Calu3 (cell line): ENCODE results near the gene SOCS3. TPM values are rescaled to one million over a fixed set of nuclear protein-coding genes. Genes with fewer than 3 reads are reported as not detected.

Experiments
- BruUV-seq: library from RNA; stranded (reverse); fragments of 400-500 nt; replicated peaks from 2 replicates; lab custom pipeline; 2021; lab: Mats Ljungman, UMichigan
- CTCF ChIA-PET: fragments of 300-600 bp; sonication (Branson Sonifier 250); formaldehyde crosslinking; loops from one replicate; lab custom pipeline; 2022; ENCODE audit warnings: antibody characterized with exemption; lab: Charles Lee
- DNase-seq: peaks from one replicate; pipeline ENCODE4 v3.0.0; 2022
- H3K27ac Mint-ChIP-seq: one replicate; pipeline ENCODE4 v1.8.0; 2022; ENCODE audit warnings: mixed read lengths; ENCODE audit not compliant: unreplicated experiment
- H3K27me3 Mint-ChIP-seq: one replicate; pipeline ENCODE4 v1.8.0; 2022; ENCODE audit warnings: mixed read lengths; ENCODE audit not compliant: unreplicated experiment
- H3K36me3 Mint-ChIP-seq: one replicate; pipeline ENCODE4 v1.8.0; 2022; ENCODE audit warnings: mild to moderate bottlenecking, moderate library complexity, mixed read lengths; ENCODE audit not compliant: insufficient read depth, unreplicated experiment
- H3K4me1 Mint-ChIP-seq: one replicate; pipeline ENCODE4 v1.8.0; 2022; ENCODE audit warnings: mild to moderate bottlenecking, low read depth, mixed read lengths; ENCODE audit not compliant: unreplicated experiment
- H3K4me3 Mint-ChIP-seq: one replicate; pipeline ENCODE4 v1.8.0; 2022; ENCODE audit warnings: mild to moderate bottlenecking, low read depth, moderate library complexity, mixed read lengths; ENCODE audit not compliant: unreplicated experiment
- H3K9me3 Mint-ChIP-seq: one replicate; pipeline ENCODE4 v1.8.0; 2022; ENCODE audit warnings: low read depth, mixed read lengths; ENCODE audit not compliant: unreplicated experiment
- intact Hi-C: fragments of 100-400 bp; cut with micrococcal nuclease; formaldehyde crosslinking; loops from one replicate; pipeline ENCODE4 v1.10.0; 2022; ENCODE audit not compliant: unreplicated experiment
- total RNA-seq: library from RNA; stranded (reverse); gene quantifications from 2 replicates; pipeline ENCODE4 v1.2.3, GENCODE V29; 2022
- TF ChIP-seq, protein P1 (sequence below): fragments of 200-600 bp; IDR thresholded peaks from one replicate; pipeline ENCODE4 v1.8.0; 2022; ENCODE audit warnings: antibody characterized with exemption; ENCODE audit not compliant: unreplicated experiment

Gene SOCS3
- total RNA-seq, 1 experiment from 2014 or later: 39.5 TPM

DNA sequence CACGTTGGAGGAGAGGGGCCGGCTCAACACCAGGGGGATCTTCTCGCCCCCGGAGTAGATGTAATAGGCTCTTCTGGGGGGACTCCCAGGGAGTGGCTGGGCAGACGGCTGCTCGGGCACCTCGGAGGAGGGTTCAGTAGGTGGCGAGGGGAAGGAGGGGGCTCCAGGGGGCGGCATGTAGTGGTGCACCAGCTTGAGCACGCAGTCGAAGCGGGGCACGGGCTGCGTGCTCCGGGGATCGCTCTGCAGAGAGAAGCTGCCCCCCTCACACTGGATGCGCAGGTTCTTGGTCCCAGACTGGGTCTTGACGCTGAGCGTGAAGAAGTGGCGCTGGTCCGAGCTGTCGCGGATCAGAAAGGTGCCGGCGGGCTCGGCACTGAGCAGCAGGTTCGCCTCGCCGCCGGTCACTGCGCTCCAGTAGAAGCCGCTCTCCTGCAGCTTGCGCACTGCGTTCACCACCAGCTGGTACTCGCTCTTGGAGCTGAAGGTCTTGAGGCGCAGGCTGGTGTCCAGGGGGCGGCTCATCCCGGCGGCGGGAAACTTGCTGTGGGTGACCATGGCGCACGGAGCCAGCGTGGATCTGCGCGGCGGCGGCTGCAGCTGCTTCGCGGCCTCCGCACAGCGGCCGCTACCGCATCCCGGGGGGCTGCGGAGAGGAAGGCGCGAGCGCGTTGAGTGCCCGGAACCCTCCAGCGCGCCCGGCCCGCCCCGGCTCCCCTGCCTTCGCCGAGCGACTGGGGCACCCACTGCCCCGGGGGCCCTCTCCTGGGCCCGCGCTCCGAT, 1.1 kb downstream of the SOCS3 start:
- intact Hi-C loops: loop anchor here (5.0 kb wide), 1 partner anchor 41 kb away; no protein-coding TSS in a partner anchor
- Mint-ChIP-seq H3K27me3 (no peaks in the 10 kb centered on the region), H3K9me3 (no peaks in the 10 kb centered on the region), H3K4me3 (peak overlapping the region; percentile 86), H3K36me3 (peaks cover 67% of the 10 kb centered on the region), H3K4me1 (peaks cover 29% of the 10 kb centered on the region), H3K27ac (peak overlapping the region; percentile 79)
- DNase-seq: no peak
- BruUV-seq: no TSS peak
- TF ChIP-seq, protein P1, sequence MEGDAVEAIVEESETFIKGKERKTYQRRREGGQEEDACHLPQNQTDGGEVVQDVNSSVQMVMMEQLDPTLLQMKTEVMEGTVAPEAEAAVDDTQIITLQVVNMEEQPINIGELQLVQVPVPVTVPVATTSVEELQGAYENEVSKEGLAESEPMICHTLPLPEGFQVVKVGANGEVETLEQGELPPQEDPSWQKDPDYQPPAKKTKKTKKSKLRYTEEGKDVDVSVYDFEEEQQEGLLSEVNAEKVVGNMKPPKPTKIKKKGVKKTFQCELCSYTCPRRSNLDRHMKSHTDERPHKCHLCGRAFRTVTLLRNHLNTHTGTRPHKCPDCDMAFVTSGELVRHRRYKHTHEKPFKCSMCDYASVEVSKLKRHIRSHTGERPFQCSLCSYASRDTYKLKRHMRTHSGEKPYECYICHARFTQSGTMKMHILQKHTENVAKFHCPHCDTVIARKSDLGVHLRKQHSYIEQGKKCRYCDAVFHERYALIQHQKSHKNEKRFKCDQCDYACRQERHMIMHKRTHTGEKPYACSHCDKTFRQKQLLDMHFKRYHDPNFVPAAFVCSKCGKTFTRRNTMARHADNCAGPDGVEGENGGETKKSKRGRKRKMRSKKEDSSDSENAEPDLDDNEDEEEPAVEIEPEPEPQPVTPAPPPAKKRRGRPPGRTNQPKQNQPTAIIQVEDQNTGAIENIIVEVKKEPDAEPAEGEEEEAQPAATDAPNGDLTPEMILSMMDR: no peak
- CTCF ChIA-PET: interaction anchor here (1.0 to 1.6 kb wide), 3 partner anchors 45 to 63 kb away, joined by 3 to 5 read pairs (median 3); no protein-coding TSS in a partner anchor

DNA sequence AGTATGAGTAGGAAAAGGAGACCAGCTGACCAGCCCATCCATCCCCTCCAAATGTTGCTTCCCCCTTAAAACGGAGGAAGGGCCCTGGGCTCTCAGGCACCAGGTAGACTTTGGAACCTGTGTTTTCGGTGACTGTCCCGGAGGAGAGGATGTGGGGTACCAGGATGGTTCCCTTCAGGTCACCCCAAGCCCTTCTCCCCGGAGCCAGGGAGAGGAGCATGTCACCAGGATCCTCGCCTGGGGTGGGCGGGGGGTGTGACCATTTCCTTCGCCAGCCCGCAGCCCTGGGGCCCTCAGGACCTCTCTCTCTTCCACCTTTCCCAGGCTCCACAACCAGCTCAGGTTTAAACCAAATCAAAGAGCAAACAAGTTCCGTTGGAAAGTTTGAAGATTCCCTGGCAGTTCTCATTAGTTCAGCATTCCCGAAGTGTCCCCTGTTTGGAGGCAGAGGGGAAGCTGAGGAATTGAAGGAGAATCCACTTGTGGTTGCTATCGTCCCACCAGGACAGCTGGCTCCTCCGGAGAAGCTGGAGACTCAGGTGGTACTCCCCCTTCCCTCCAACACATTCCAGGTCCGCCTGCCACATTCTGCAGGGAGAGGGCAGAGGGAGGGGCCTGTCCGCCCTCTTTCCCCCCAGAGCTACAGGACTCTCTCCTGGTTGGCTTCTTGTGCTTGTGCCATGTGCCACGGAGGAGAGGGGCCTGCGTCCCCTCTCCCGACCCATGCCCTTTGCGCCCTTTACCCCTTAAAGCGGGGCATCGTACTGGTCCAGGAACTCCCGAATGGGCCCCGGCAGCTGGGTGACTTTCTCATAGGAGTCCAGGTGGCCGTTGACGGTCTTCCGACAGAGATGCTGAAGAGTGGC, 2.0 kb downstream of the SOCS3 start:
- Mint-ChIP-seq H3K4me3 (peak overlapping the region; percentile 86), H3K27me3 (no peaks in the 10 kb centered on the region), H3K27ac (peak overlapping the region; percentile 79), H3K4me1 (peaks cover 35% of the 10 kb centered on the region), H3K36me3 (peaks cover 74% of the 10 kb centered on the region), H3K9me3 (no peaks in the 10 kb centered on the region)
- TF ChIP-seq, protein P1: no peak
- no peak for DNase-seq
- TSS peak; percentile 49 for BruUV-seq
- CTCF ChIA-PET: interaction anchor here (0.5 to 1.6 kb wide), 4 partner anchors 23 to 64 kb away, joined by 3 to 5 read pairs (median 3); no protein-coding TSS in a partner anchor
- intact Hi-C loops: loop anchor here (5.0 kb wide), 1 partner anchor 41 kb away; no protein-coding TSS in a partner anchor

DNA sequence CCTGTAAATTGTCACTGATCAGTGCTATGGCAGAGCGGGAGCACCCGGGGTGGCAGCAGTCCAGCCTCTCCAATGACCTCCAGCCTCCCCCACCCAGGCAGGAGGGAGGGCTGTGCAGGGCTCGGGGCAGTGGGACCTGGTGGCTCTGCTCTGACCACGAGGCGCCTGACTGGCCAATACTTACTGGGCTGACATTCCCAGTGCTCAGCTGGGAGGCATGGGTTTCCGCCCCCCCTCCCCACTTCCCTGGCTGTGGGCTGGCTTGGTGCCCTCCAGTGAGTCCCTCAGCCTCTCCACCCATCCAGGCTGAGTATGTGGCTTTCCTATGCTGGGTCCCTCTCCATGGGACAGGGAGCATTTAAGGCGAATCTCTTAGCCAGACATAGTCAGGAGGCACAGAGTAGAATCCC, 2.7 kb downstream of the SOCS3 start:
- TF ChIP-seq, protein P1: no peak
- intact Hi-C loops: loop anchor here (5.0 kb wide), 1 partner anchor 40 kb away; no protein-coding TSS in a partner anchor
- CTCF ChIA-PET: interaction anchor here (0.5 to 0.9 kb wide), 2 partner anchors 22 to 27 kb away, joined by 3 read pairs; no protein-coding TSS in a partner anchor
- peak overlapping the region; percentile 79 for H3K27ac Mint-ChIP-seq
- BruUV-seq: no TSS peak
- H3K4me1 Mint-ChIP-seq: peaks cover 35% of the 10 kb centered on the region
- no peaks in the 10 kb centered on the region for H3K27me3 Mint-ChIP-seq
- peaks cover 74% of the 10 kb centered on the region for H3K36me3 Mint-ChIP-seq
- H3K4me3 Mint-ChIP-seq: peak overlapping the region; percentile 86
- DNase-seq: peak; percentile 56
- no peaks in the 10 kb centered on the region for H3K9me3 Mint-ChIP-seq

- Mint-ChIP-seq H3K4me3 (peak overlapping the region; percentile 86), H3K27me3 (no peaks in the 10 kb centered on the region), H3K36me3 (peaks cover 74% of the 10 kb centered on the region), H3K27ac (peak overlapping the region; percentile 79), H3K9me3 (no peaks in the 10 kb centered on the region), H3K4me1 (peaks cover 35% of the 10 kb centered on the region)
- no TSS peak for BruUV-seq
- peak; percentile 67 for DNase-seq
- TF ChIP-seq, protein P1: no peak
- CTCF ChIA-PET: interaction anchor here (0.5 to 1.1 kb wide), 4 partner anchors 12 to 769 kb away, joined by 4 to 10 read pairs (median 5); no protein-coding TSS in a partner anchor
- intact Hi-C loops: loop anchor here (5.0 kb wide), 1 partner anchor 39 kb away; no protein-coding TSS in a partner anchor
Observed at GRCh38 chr17:78356101-78356713, 3.7 kb downstream of the SOCS3 start.
